Measurements from ENCODE around the gene NFIB. TPM values are rescaled to one million over a fixed set of nuclear protein-coding genes. Genes with fewer than 3 reads are reported as not detected.
A peak's percentile ranks its signal among the peaks of the same experiment; 100 is the strongest.

Gene NFIB
- total RNA-seq, 1 experiment from 2014 or later, result 14.3 TPM

- Histone ChIP-seq H3K27ac (ENCODE audit: insufficient read length, low read depth, low read length) (no peak overlapping the region), H3K9me3 (ENCODE audit: control insufficient read depth, low read depth, low read length) (no peaks in the 10 kb centered on the region), H3K79me2 (ENCODE audit: insufficient read depth, low read length) (no peaks in the 10 kb centered on the region), H4K5ac (ENCODE audit: insufficient read length, low read depth, low read length) (no peak overlapping the region), H3T11ph (ENCODE audit: low read length) (no peak overlapping the region), H3K23me2 (ENCODE audit: insufficient read length, low read depth, low read length, poor library complexity, severe bottlenecking) (peaks cover 21% of the 10 kb centered on the region), H3K56ac (ENCODE audit: insufficient read length, low read depth, low read length) (no peak overlapping the region), H2BK12ac (ENCODE audit: insufficient read length, low read depth, low read length) (no peak overlapping the region), H3K4me1 (ENCODE audit: insufficient read depth, low read length) (no peaks in the 10 kb centered on the region; the same call in 1 of the 2 replicates), H3K14ac (ENCODE audit: insufficient read depth, low read length) (no peak overlapping the region), H2AK5ac (ENCODE audit: insufficient read length, low read length) (no peak overlapping the region), H3K27me3 (ENCODE audit: insufficient read depth, low read length) (no peaks in the 10 kb centered on the region), H2BK120ac (ENCODE audit: low read depth, low read length, poor library complexity, severe bottlenecking) (no peak overlapping the region), H3K23ac (ENCODE audit: insufficient read length, low read depth, low read length) (no peak overlapping the region), H2BK15ac (ENCODE audit: low read depth, low read length) (no peak overlapping the region), H3K4ac (ENCODE audit: low read depth, low read length) (no peak overlapping the region), H4K8ac (replicated peaks; ENCODE audit: insufficient read length, low read depth, low read length) (no peak overlapping the region), H3K9ac (ENCODE audit: extremely low read depth, insufficient read length, low read length) (no peak overlapping the region), H3K79me1 (ENCODE audit: insufficient read depth, low read depth, low read length, poor library complexity, severe bottlenecking) (no peaks in the 10 kb centered on the region), H2BK20ac (ENCODE audit: low read depth, low read length, poor library complexity, severe bottlenecking) (no peak overlapping the region), H2BK5ac (ENCODE audit: insufficient read length, low read length) (no peak overlapping the region), H3K4me2 (ENCODE audit: insufficient read depth, insufficient read length, low read length) (no peak overlapping the region), H2AFZ (ENCODE audit: low read length) (no peak overlapping the region), H4K20me1 (ENCODE audit: control insufficient read depth, insufficient read depth, insufficient read length) (no peaks in the 10 kb centered on the region), H4K91ac (ENCODE audit: insufficient read length, low read depth, low read length) (no peak overlapping the region), H3K18ac (ENCODE audit: insufficient read length, low read depth, low read length) (no peak overlapping the region)
- TF ChIP-seq CTCF (conservative IDR thresholded peaks at IDR 0.05), result no peak
- no CpG with 5 or more reads among the region's 2 CpGs for WGBS (ENCODE audit: extremely low coverage, insufficient read length, low lambda C conversion rate)
- H3K27ac Mint-ChIP-seq, result no peak overlapping the region
- H3K27me3 Mint-ChIP-seq (ENCODE audit: low read depth), result peaks cover 12% of the 10 kb centered on the region
- 0 out of 5 replicates have a peak, but pooled peaks cover 0 to 2% of the 10 kb centered on the region in 2 experiments for H3K9me3 Mint-ChIP-seq
- H3K36me3 Mint-ChIP-seq (ENCODE audit: insufficient read depth in 1 of 3, low read depth in 3 of 3), result peaks cover 1 to 8% (median 4%) of the 10 kb centered on the region in 3 experiments; a peak in 6 of 7 replicates
- no peak for DNase-seq
- H3K4me1 Mint-ChIP-seq, result peaks cover 25 to 33% of the 10 kb centered on the region in 2 experiments
- peak overlapping the region; percentile 82 to 91; a peak in 4 of 5 replicates for H3K4me3 Mint-ChIP-seq
These were observed 2.6 kb downstream of the NFIB start for GRCh38 chr9:14311171-14311949.

Data from H9 (cell line).